Fibroblast of lung (primary cell): ENCODE results near the gene GLG1. TPM values are rescaled to one million over a fixed set of nuclear protein-coding genes. Genes with fewer than 3 reads are reported as not detected.

Experiments used
- DNase-seq, 2 donors: peaks; one replicate each; pipeline versions ENCODE4 v3.0.0 to v3.0.0-alpha.2; 2010; ENCODE audit warnings: low read depth in 2 of 2
- H2AFZ ChIP-seq: 2 replicates; pipeline ENCODE4 v1.5.1; 2012; ENCODE audit warnings: low read length, control low read depth, inconsistent platforms
- H3K27ac ChIP-seq: 2 replicates; pipeline ENCODE4 v1.5.1; 2011; ENCODE audit warnings: low read length, control low read depth; ENCODE audit not compliant: insufficient read depth
- H3K27me3 ChIP-seq: 2 replicates; pipeline ENCODE4 v1.5.1; 2011; ENCODE audit warnings: mild to moderate bottlenecking, low read length; ENCODE audit not compliant: control insufficient read depth, insufficient read depth
- H3K36me3 ChIP-seq: 2 replicates; pipeline ENCODE4 v1.5.1; 2011; ENCODE audit warnings: low read length; ENCODE audit not compliant: control insufficient read depth, insufficient read depth
- H3K4me1 ChIP-seq: 2 replicates; pipeline ENCODE4 v1.5.1; 2011; ENCODE audit warnings: low read length; ENCODE audit not compliant: control insufficient read depth, insufficient read depth; ENCODE audit errors: extremely low read depth
- H3K4me2 ChIP-seq: 2 replicates; pipeline ENCODE4 v1.5.1; 2011; ENCODE audit warnings: low read length, control low read depth; ENCODE audit not compliant: insufficient read depth; ENCODE audit errors: extremely low read depth
- H3K4me3 ChIP-seq, 4 experiments: fragments of 200-600 bp in 1 of 4; sonication (generic) in 1 of 4; replicated peaks in 1 of 4; 2 replicates each; pipeline ENCODE4 v1.5.1; 2011 to 2016; ENCODE audit warnings: low read length in 4 of 4, low read depth in 3 of 4, mild to moderate bottlenecking in 3 of 4, control low read depth in 2 of 4, inconsistent platforms in 1 of 4, mixed read lengths in 1 of 4; ENCODE audit not compliant: insufficient read depth in 1 of 4; ENCODE audit errors: control extremely low read depth in 1 of 4
- H3K79me2 ChIP-seq: 2 replicates; pipeline ENCODE4 v1.5.1; 2012; ENCODE audit warnings: mild to moderate bottlenecking, low read length, inconsistent platforms; ENCODE audit not compliant: control insufficient read depth, insufficient read depth
- H3K9ac ChIP-seq: 2 replicates; pipeline ENCODE4 v1.5.1; 2011; ENCODE audit warnings: mild to moderate bottlenecking, low read length, control low read depth; ENCODE audit not compliant: insufficient read depth
- H3K9me3 ChIP-seq: 2 replicates; pipeline ENCODE4 v1.5.1; 2012; ENCODE audit warnings: low read depth, low read length; ENCODE audit not compliant: control insufficient read depth, insufficient read depth
- H4K20me1 ChIP-seq: 2 replicates; pipeline ENCODE4 v1.5.1; 2011; ENCODE audit warnings: low read length; ENCODE audit not compliant: control insufficient read depth, insufficient read depth; ENCODE audit errors: extremely low read depth
- CTCF ChIP-seq, 2 donors: IDR thresholded peaks in 1 of 2; conservative IDR thresholded peaks in 1 of 2; 1 replicate in 1 of 2; 2 replicates in 1 of 2; pipeline ENCODE4 v1.5.1; 2011 to 2012; ENCODE audit warnings: low read length in 2 of 2, control low read depth in 1 of 2, inconsistent platforms in 1 of 2, low read depth in 1 of 2, mild to moderate bottlenecking in 1 of 2
- EZH2 ChIP-seq: IDR thresholded peaks from 2 replicates; pipeline ENCODE4 v1.5.1; 2012; ENCODE audit warnings: low read length, control low read depth, mild to moderate bottlenecking; ENCODE audit errors: missing control alignments
- polyA plus RNA-seq, 2 donors: library from polyadenylated mRNA; depleted of rRNA in 1 of 2; stranded (reverse) in 1 of 2; unstranded in 1 of 2; fragments of >200 nt; gene quantifications; 2 replicates each; pipeline ENCODE4 v1.2.1, GENCODE V29; 2011 to 2012; ENCODE audit warnings: missing spikeins in 1 of 2
- total RNA-seq: library from RNA; depleted of rRNA; stranded (reverse); fragments of >200 nt; gene quantifications from 2 replicates; pipeline ENCODE4 v1.2.1, GENCODE V29; 2014

The GLG1 gene
- total and polyA plus RNA-seq, 2 donors (not counting 1 experiment from before 2014, with no cell fraction given) = 138 to 150 TPM

- peaks cover 21% of the 10 kb centered on the region for H3K36me3 ChIP-seq
- no peaks in the 10 kb centered on the region for H3K79me2 ChIP-seq
- no peaks in the 10 kb centered on the region for H3K27me3 ChIP-seq
- no peaks in the 10 kb centered on the region for H3K4me1 ChIP-seq
- H3K4me2 ChIP-seq = no peak overlapping the region
- no peak overlapping the region for H3K27ac ChIP-seq
- no peak overlapping the region for H3K4me3 ChIP-seq
- DNase-seq = no peak
- H3K9ac ChIP-seq = no peak overlapping the region
- TF ChIP-seq EZH2 (no peak), CTCF (conservative IDR thresholded peaks at IDR 0.05 in 1 of 2, IDR thresholded peaks at IDR 0.05 in 1 of 2; ENCODE audit: low read depth in 1 of 2, low read length in 2 of 2) (no peak)
- no peaks in the 10 kb centered on the region for H3K9me3 ChIP-seq
- H2AFZ ChIP-seq = no peak overlapping the region
- H4K20me1 ChIP-seq = no peaks in the 10 kb centered on the region
Observed at GRCh38 chr16:74469946-74470478, 136.9 kb downstream of the GLG1 start.

- no peaks in the 10 kb centered on the region for H3K79me2 ChIP-seq
- peaks cover 20% of the 10 kb centered on the region for H3K36me3 ChIP-seq
- no peak overlapping the region for H3K9ac ChIP-seq
- no peaks in the 10 kb centered on the region for H3K4me1 ChIP-seq
- no peaks in the 10 kb centered on the region for H3K27me3 ChIP-seq
- H4K20me1 ChIP-seq = no peaks in the 10 kb centered on the region
- no peak overlapping the region for H2AFZ ChIP-seq
- H3K9me3 ChIP-seq = no peaks in the 10 kb centered on the region
- H3K4me3 ChIP-seq = no peak overlapping the region
- no peak for DNase-seq
- H3K4me2 ChIP-seq = no peak overlapping the region
- no peak for TF ChIP-seq CTCF (conservative IDR thresholded peaks at IDR 0.05 in 1 of 2, IDR thresholded peaks at IDR 0.05 in 1 of 2; ENCODE audit: low read depth in 1 of 2, low read length in 2 of 2)
- no peak for TF ChIP-seq EZH2
- H3K27ac ChIP-seq = no peak overlapping the region
Observed at GRCh38 chr16:74468807-74469525, 137.9 kb downstream of the GLG1 start.

- Histone ChIP-seq H3K9ac (no peak overlapping the region), H3K4me1 (no peaks in the 10 kb centered on the region), H3K27ac (no peak overlapping the region), H3K79me2 (no peaks in the 10 kb centered on the region), H3K4me2 (no peak overlapping the region), H3K4me3 (no peak overlapping the region), H3K36me3 (peaks cover 19% of the 10 kb centered on the region), H3K9me3 (no peaks in the 10 kb centered on the region), H3K27me3 (no peaks in the 10 kb centered on the region), H4K20me1 (no peaks in the 10 kb centered on the region), H2AFZ (no peak overlapping the region)
- TF ChIP-seq CTCF (conservative IDR thresholded peaks at IDR 0.05 in 1 of 2, IDR thresholded peaks at IDR 0.05 in 1 of 2; ENCODE audit: low read depth in 1 of 2, low read length in 2 of 2) (no peak), EZH2 (no peak)
- DNase-seq = no peak
Observed at GRCh38 chr16:74466872-74467271, 140.0 kb downstream of the GLG1 start.
